Neuronal stem cell (in vitro differentiated cells): ENCODE measurements around the gene CAPN11.

Experiments used
- DNase-seq: peaks from one replicate; pipeline ENCODE4 v3.0.0-alpha.2; 2013; ENCODE audit warnings: low spot score
- H2AFZ ChIP-seq: one replicate; pipeline ENCODE4 v1.6.1; 2013; ENCODE audit warnings: mild to moderate bottlenecking, low read length, inconsistent platforms
- H2AK5ac ChIP-seq: 2 replicates; pipeline ENCODE4 v1.6.1; 2013; ENCODE audit warnings: low read depth, mild to moderate bottlenecking, inconsistent platforms, low read length, moderate library complexity, mixed read lengths
- H2BK120ac ChIP-seq: 2 replicates; pipeline ENCODE4 v1.6.1; 2013; ENCODE audit warnings: low read depth, mild to moderate bottlenecking, inconsistent platforms, low read length, moderate library complexity, mixed read lengths
- H2BK12ac ChIP-seq: one replicate; pipeline ENCODE4 v1.6.1; 2013; ENCODE audit warnings: low read length, inconsistent platforms
- H2BK15ac ChIP-seq: 2 replicates; pipeline ENCODE4 v1.6.1; 2013; ENCODE audit warnings: mild to moderate bottlenecking, low read length, inconsistent platforms, mixed read lengths
- H2BK5ac ChIP-seq: one replicate; pipeline ENCODE4 v1.6.1; 2013; ENCODE audit warnings: inconsistent platforms, mild to moderate bottlenecking, low read length, moderate library complexity
- H3K14ac ChIP-seq: one replicate; pipeline ENCODE4 v1.6.1; 2013; ENCODE audit warnings: low read length, inconsistent platforms
- H3K18ac ChIP-seq: 2 replicates; pipeline ENCODE4 v1.6.1; 2013; ENCODE audit warnings: low read length, inconsistent platforms
- H3K23ac ChIP-seq: 2 replicates; pipeline ENCODE4 v1.6.1; 2013; ENCODE audit warnings: low read depth, mild to moderate bottlenecking, mixed read lengths, low read length, inconsistent platforms; ENCODE audit not compliant: poor library complexity
- H3K27ac ChIP-seq: replicated peaks from 3 replicates; pipeline ENCODE4 v1.5.1; 2013; ENCODE audit warnings: low read length, inconsistent platforms
- H3K27me3 ChIP-seq, 3 experiments: 2 replicates each; pipeline ENCODE4 v1.6.1; 2013; ENCODE audit warnings: low read length in 3 of 3, mild to moderate bottlenecking in 2 of 3, inconsistent platforms in 1 of 3, low read depth in 1 of 3, mixed read lengths in 1 of 3, moderate library complexity in 1 of 3; ENCODE audit not compliant: control insufficient read depth in 3 of 3, insufficient read depth in 3 of 3
- H3K36me3 ChIP-seq, 2 donors: replicated peaks in 1 of 2; 2 replicates each; pipeline ENCODE4 v1.6.1; 2013; ENCODE audit warnings: low read length in 2 of 2; ENCODE audit not compliant: control insufficient read depth in 2 of 2, insufficient read depth in 2 of 2
- H3K4ac ChIP-seq: 2 replicates; pipeline ENCODE4 v1.6.1; 2013; ENCODE audit warnings: inconsistent platforms, mild to moderate bottlenecking, low read length, moderate library complexity
- H3K4me1 ChIP-seq, 2 donors: 1 replicate in 1 of 2; 2 replicates in 1 of 2; pipeline ENCODE4 v1.6.1; 2013; ENCODE audit warnings: low read length in 2 of 2, low read depth in 1 of 2; ENCODE audit not compliant: control insufficient read depth in 2 of 2, insufficient read depth in 1 of 2
- H3K4me2 ChIP-seq: one replicate; pipeline ENCODE4 v1.6.1; 2013; ENCODE audit warnings: mild to moderate bottlenecking, low read length, inconsistent platforms; ENCODE audit not compliant: insufficient read depth, poor library complexity, severe bottlenecking
- H3K4me3 ChIP-seq, 2 donors: 2 replicates each; pipeline ENCODE4 v1.5.1; 2013; ENCODE audit warnings: low read length in 2 of 2, mild to moderate bottlenecking in 2 of 2, inconsistent platforms in 1 of 2, moderate library complexity in 1 of 2
- H3K79me1 ChIP-seq: one replicate; pipeline ENCODE4 v1.6.1; 2013; ENCODE audit warnings: low read depth, mild to moderate bottlenecking, inconsistent platforms, low read length, moderate library complexity
- H3K9ac ChIP-seq: one replicate; pipeline ENCODE4 v1.6.1; 2013; ENCODE audit warnings: mild to moderate bottlenecking, low read depth, low read length, inconsistent platforms; ENCODE audit not compliant: poor library complexity
- H3K9me3 ChIP-seq, 2 donors: replicated peaks in 1 of 2; 2 replicates each; pipeline versions ENCODE3 to v1.6.1; 2013; ENCODE audit warnings: low read length in 2 of 2, mild to moderate bottlenecking in 2 of 2, inconsistent platforms in 1 of 2, low read depth in 1 of 2, mixed read lengths in 1 of 2, moderate library complexity in 1 of 2; ENCODE audit not compliant: control insufficient read depth in 2 of 2, insufficient read depth in 1 of 2
- H4K8ac ChIP-seq: one replicate; pipeline ENCODE4 v1.6.1; 2013; ENCODE audit warnings: low read depth, mild to moderate bottlenecking, inconsistent platforms, low read length, moderate library complexity
- H4K91ac ChIP-seq: one replicate; pipeline ENCODE4 v1.6.1; 2013; ENCODE audit warnings: low read length, low read depth, mild to moderate bottlenecking, inconsistent platforms; ENCODE audit not compliant: poor library complexity
- WGBS, 2 donors: extraction: QIAGEN DNeasy Blood & Tissue Kit; methylation state at CpG; one replicate each; pipeline ENCODE4 v1.1.7; 2013; ENCODE audit warnings: missing lambda C conversion rate in 2 of 2, mixed read lengths in 1 of 2; ENCODE audit not compliant: insufficient read length in 2 of 2, insufficient replicate concordance in 1 of 2; ENCODE audit errors: extremely low coverage in 2 of 2; 5-methylcytosine and 5-hydroxymethylcytosine counted together

The CAPN11 gene

GRCh38 chr6:44169886-44170570 lies 11.4 kb downstream of the CAPN11 start:
- Histone ChIP-seq H2AFZ (no peak overlapping the region), H2AK5ac (no peak overlapping the region), H3K27me3 (peaks cover 0 to 16% (median 0%) of the 10 kb centered on the region in 3 experiments), H3K18ac (no peak overlapping the region), H3K9me3 (no peaks in the 10 kb centered on the region), H3K23ac (no peak overlapping the region), H3K4ac (no peak overlapping the region), H3K4me2 (no peak overlapping the region), H3K14ac (no peak overlapping the region), H3K79me1 (no peaks in the 10 kb centered on the region), H3K36me3 (no peaks in the 10 kb centered on the region), H3K4me3 (no peak overlapping the region), H2BK120ac (no peak overlapping the region), H2BK5ac (no peak overlapping the region), H3K4me1 (peaks cover 6 to 9% of the 10 kb centered on the region in 2 donors), H3K9ac (no peak overlapping the region), H4K8ac (no peak overlapping the region), H2BK15ac (no peak overlapping the region), H2BK12ac (no peak overlapping the region), H4K91ac (no peak overlapping the region), H3K27ac (no peak overlapping the region)
- DNase-seq: no peak
- WGBS, 2 donors: no CpG with 5 or more reads among the region's 10 CpGs

- Histone ChIP-seq H2BK120ac (no peak overlapping the region), H2BK5ac (no peak overlapping the region), H3K23ac (no peak overlapping the region), H3K27ac (no peak overlapping the region), H2AK5ac (peak overlapping the region; percentile 99), H3K4me2 (no peak overlapping the region), H3K4me1 (peaks cover under 1 to 9% of the 10 kb centered on the region in 2 donors), H3K14ac (no peak overlapping the region), H2BK12ac (no peak overlapping the region), H2BK15ac (peak overlapping the region; percentile 91), H3K4ac (no peak overlapping the region), H4K8ac (peak overlapping the region; percentile 72), H4K91ac (no peak overlapping the region), H3K79me1 (no peaks in the 10 kb centered on the region), H3K9me3 (no peaks in the 10 kb centered on the region), H3K4me3 (no peak overlapping the region), H3K27me3 (peaks cover 0 to 16% (median 0%) of the 10 kb centered on the region in 3 experiments), H3K9ac (no peak overlapping the region), H3K18ac (peak overlapping the region; percentile 27), H3K36me3 (no peaks in the 10 kb centered on the region), H2AFZ (no peak overlapping the region)
- WGBS, 2 donors: no CpG with 5 or more reads among the region's 12 CpGs
- DNase-seq: no peak
These were observed 13.4 kb downstream of the CAPN11 start for GRCh38 chr6:44171899-44172546.

GRCh38 chr6:44172731-44173500 lies 14.3 kb downstream of the CAPN11 start:
- H3K9ac ChIP-seq: no peak overlapping the region
- no peak overlapping the region for H3K4me3 ChIP-seq
- WGBS, 2 donors: no CpG with 5 or more reads among the region's 15 CpGs
- no peak overlapping the region for H3K14ac ChIP-seq
- no peak overlapping the region for H2AFZ ChIP-seq
- peak; percentile 71 for DNase-seq
- H3K27ac ChIP-seq: no peak overlapping the region
- H3K23ac ChIP-seq: no peak overlapping the region
- no peaks in the 10 kb centered on the region for H3K36me3 ChIP-seq
- no peak overlapping the region for H3K4me2 ChIP-seq
- peaks cover 0 to 11% of the 10 kb centered on the region in 2 donors for H3K4me1 ChIP-seq
- no peak overlapping the region for H3K18ac ChIP-seq
- H2BK120ac ChIP-seq: no peak overlapping the region
- H2BK15ac ChIP-seq: no peak overlapping the region
- H2BK5ac ChIP-seq: no peak overlapping the region
- no peak overlapping the region for H2AK5ac ChIP-seq
- no peaks in the 10 kb centered on the region for H3K9me3 ChIP-seq
- no peak overlapping the region for H3K4ac ChIP-seq
- no peak overlapping the region for H2BK12ac ChIP-seq
- H4K91ac ChIP-seq: no peak overlapping the region
- no peak overlapping the region for H4K8ac ChIP-seq
- peaks cover 0 to 16% (median 0%) of the 10 kb centered on the region in 3 experiments for H3K27me3 ChIP-seq
- H3K79me1 ChIP-seq: no peaks in the 10 kb centered on the region
